GM12878 (cell line): ENCODE measurements around the gene ASIC4.

Experiments
- CTCF ChIP-seq, 3 experiments: IDR thresholded peaks in 2 of 3; conservative IDR thresholded peaks in 1 of 3; 2 replicates each; pipeline ENCODE4 v1.5.1; 2011; ENCODE audit warnings: low read depth in 3 of 3, low read length in 3 of 3, mild to moderate bottlenecking in 3 of 3, control low read depth in 2 of 3, moderate library complexity in 2 of 3, inconsistent platforms in 1 of 3, mixed read lengths in 1 of 3; ENCODE audit not compliant: control insufficient read depth in 2 of 3, insufficient read depth in 1 of 3; ENCODE audit errors: extremely low read depth in 1 of 3
- ETV6 ChIP-seq, 2 experiments: fragments of 450-650 bp in 1 of 2; IDR thresholded peaks in 1 of 2; conservative IDR thresholded peaks in 1 of 2; 2 replicates each; pipeline ENCODE4 v1.6.1; 2014; ENCODE audit warnings: antibody characterized with exemption in 1 of 2, borderline replicate concordance in 1 of 2, low read depth in 1 of 2, mild to moderate bottlenecking in 1 of 2, moderate library complexity in 1 of 2
- FOS ChIP-seq: IDR thresholded peaks from 3 replicates; pipeline ENCODE4 v1.6.1; 2011; ENCODE audit warnings: borderline replicate concordance; ENCODE audit not compliant: insufficient read length; ENCODE audit errors: extremely low read depth
- MXI1 ChIP-seq: fragments of 150-350 bp; IDR thresholded peaks from 2 replicates; pipeline ENCODE4 v1.6.1; 2011; ENCODE audit warnings: low read depth, mild to moderate bottlenecking, inconsistent platforms, low read length, improper control_type of control experiment
- POLR2A ChIP-seq: IDR thresholded peaks from 2 replicates; pipeline ENCODE4 v1.6.1; 2011; ENCODE audit warnings: low read depth, mild to moderate bottlenecking, low read length
- SP1 ChIP-seq: IDR thresholded peaks from one replicate; pipeline ENCODE4 v1.6.1; 2011; ENCODE audit warnings: low read depth, low read length
- SREBF2 ChIP-seq: IDR thresholded peaks from 2 replicates; pipeline ENCODE4 v1.6.1; 2012; ENCODE audit warnings: mild to moderate bottlenecking, low read length
- TAF1 ChIP-seq: IDR thresholded peaks from 2 replicates; pipeline ENCODE4 v1.6.1; 2011; ENCODE audit warnings: mild to moderate bottlenecking, low read depth, low read length, borderline replicate concordance
- YBX1 ChIP-seq: fragments of 450-650 bp; IDR thresholded peaks from 2 replicates; pipeline ENCODE4 v1.6.1; 2016; ENCODE audit warnings: antibody characterized with exemption
- ZBTB11 ChIP-seq: fragments of 450-650 bp; formaldehyde crosslinking; IDR thresholded peaks from 2 replicates; pipeline ENCODE4 v1.5.0; 2022; ENCODE audit warnings: mild to moderate bottlenecking, missing genetic modification characterization
- ZNF207 ChIP-seq: fragments of 450-650 bp; IDR thresholded peaks from 2 replicates; pipeline ENCODE4 v1.6.1; 2014; ENCODE audit warnings: antibody characterized with exemption, mild to moderate bottlenecking, borderline replicate concordance
- TF ChIP-seq, protein P1 (sequence below): IDR thresholded peaks from 2 replicates; pipeline ENCODE4 v1.6.1; 2012; ENCODE audit warnings: mild to moderate bottlenecking, low read depth, low read length

GRCh38 chr2:219574484-219575311 lies 60.4 kb downstream of the ASIC4 start:
- TF ChIP-seq MXI1 (no peak), POLR2A (no peak), CTCF (IDR thresholded peaks at IDR 0.05 in 2 of 3, conservative IDR thresholded peaks at IDR 0.05 in 1 of 3; ENCODE audit: control insufficient read depth in 2 of 3, extremely low read depth in 1 of 3, insufficient read depth in 1 of 3, low read depth in 3 of 3, low read length in 3 of 3) (no peak), FOS (no peak), SP1 (no peak), YBX1 (no peak), ZBTB11 (CRISPR knock-in tag) (no peak), ZNF207 (no peak), ETV6 (conservative IDR thresholded peaks at IDR 0.05 in 1 of 2, IDR thresholded peaks at IDR 0.05 in 1 of 2; ENCODE audit: borderline replicate concordance in 1 of 2, low read depth in 1 of 2) (no peak), SREBF2 (no peak), TAF1 (no peak)
- TF ChIP-seq, protein P1, sequence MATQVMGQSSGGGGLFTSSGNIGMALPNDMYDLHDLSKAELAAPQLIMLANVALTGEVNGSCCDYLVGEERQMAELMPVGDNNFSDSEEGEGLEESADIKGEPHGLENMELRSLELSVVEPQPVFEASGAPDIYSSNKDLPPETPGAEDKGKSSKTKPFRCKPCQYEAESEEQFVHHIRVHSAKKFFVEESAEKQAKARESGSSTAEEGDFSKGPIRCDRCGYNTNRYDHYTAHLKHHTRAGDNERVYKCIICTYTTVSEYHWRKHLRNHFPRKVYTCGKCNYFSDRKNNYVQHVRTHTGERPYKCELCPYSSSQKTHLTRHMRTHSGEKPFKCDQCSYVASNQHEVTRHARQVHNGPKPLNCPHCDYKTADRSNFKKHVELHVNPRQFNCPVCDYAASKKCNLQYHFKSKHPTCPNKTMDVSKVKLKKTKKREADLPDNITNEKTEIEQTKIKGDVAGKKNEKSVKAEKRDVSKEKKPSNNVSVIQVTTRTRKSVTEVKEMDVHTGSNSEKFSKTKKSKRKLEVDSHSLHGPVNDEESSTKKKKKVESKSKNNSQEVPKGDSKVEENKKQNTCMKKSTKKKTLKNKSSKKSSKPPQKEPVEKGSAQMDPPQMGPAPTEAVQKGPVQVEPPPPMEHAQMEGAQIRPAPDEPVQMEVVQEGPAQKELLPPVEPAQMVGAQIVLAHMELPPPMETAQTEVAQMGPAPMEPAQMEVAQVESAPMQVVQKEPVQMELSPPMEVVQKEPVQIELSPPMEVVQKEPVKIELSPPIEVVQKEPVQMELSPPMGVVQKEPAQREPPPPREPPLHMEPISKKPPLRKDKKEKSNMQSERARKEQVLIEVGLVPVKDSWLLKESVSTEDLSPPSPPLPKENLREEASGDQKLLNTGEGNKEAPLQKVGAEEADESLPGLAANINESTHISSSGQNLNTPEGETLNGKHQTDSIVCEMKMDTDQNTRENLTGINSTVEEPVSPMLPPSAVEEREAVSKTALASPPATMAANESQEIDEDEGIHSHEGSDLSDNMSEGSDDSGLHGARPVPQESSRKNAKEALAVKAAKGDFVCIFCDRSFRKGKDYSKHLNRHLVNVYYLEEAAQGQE: no peak
